Adrenal gland (tissue), 12 donors: ENCODE data around the gene TBCEL. TPM values are rescaled to one million over a fixed set of nuclear protein-coding genes. Genes with fewer than 3 reads are reported as not detected.
A peak's percentile ranks its signal among the peaks of the same experiment; 100 is the strongest.
"Not testable (repeated sequence)": the region's sequence is repeated elsewhere in the genome, so short reads cannot be mapped to it uniquely, and the experiment has no call there.

Source experiments
- DNase-seq, 7 donors: peaks; one replicate each; pipeline ENCODE4 v3.0.0-alpha.2; 2019 to 2020
- H3K27ac ChIP-seq, 5 donors: fragments of 200-600 bp; sonication (generic) in 4 of 5; 1 replicate in 3 of 5; 2 replicates in 2 of 5; pipeline versions ENCODE4 v1.5.1 to v1.8.0; 2016 to 2020; ENCODE audit warnings: mild to moderate bottlenecking in 1 of 5
- H3K27me3 ChIP-seq: fragments of 200-600 bp; 2 replicates; pipeline ENCODE4 v1.8.0; 2021
- H3K36me3 ChIP-seq, 2 donors: fragments of 200-600 bp; replicated peaks in 1 of 2; 1 replicate in 1 of 2; 2 replicates in 1 of 2; pipeline versions ENCODE4 v1.5.1 to v1.8.0; 2018 to 2022
- H3K4me1 ChIP-seq, 2 donors: fragments of 200-600 bp; replicated peaks in 1 of 2; 1 replicate in 1 of 2; 2 replicates in 1 of 2; pipeline versions ENCODE4 v1.5.1 to v1.8.0; 2018 to 2021
- H3K4me3 ChIP-seq, 4 donors: fragments of 200-600 bp; sonication (generic) in 3 of 4; one replicate each; pipeline ENCODE4 v1.5.1; 2016 to 2018
- H3K9me3 ChIP-seq, 3 donors: fragments of 200-600 bp; sonication (generic) in 1 of 3; replicated peaks in 1 of 3; 1 replicate in 2 of 3; 2 replicates in 1 of 3; pipeline versions ENCODE4 v1.5.1 to v1.8.0; 2016 to 2021
- CTCF ChIP-seq, 6 experiments: fragments of 450-650 bp in 4 of 6; fragments of 200-600 bp in 2 of 6; sonication (generic) in 1 of 6; IDR thresholded peaks; 1 replicate in 5 of 6; 2 replicates in 1 of 6; pipeline versions ENCODE4 v1.5.1 to v1.8.0; 2016 to 2021; ENCODE audit warnings: antibody characterized with exemption in 6 of 6, mild to moderate bottlenecking in 2 of 6, moderate library complexity in 1 of 6
- POLR2A ChIP-seq, 2 donors: fragments of 450-650 bp; IDR thresholded peaks; one replicate each; pipeline ENCODE4 v1.6.1; 2017; ENCODE audit warnings: antibody characterized with exemption in 2 of 2, mild to moderate bottlenecking in 2 of 2, moderate library complexity in 1 of 2
- WGBS, 4 donors: extraction: QIAGEN DNeasy Blood & Tissue Kit in 2 of 4; methylation state at CpG; one replicate each; pipeline versions ENCODE4 v1.1.5 to v1.1.7; 2013 to 2017; 5-methylcytosine and 5-hydroxymethylcytosine counted together
- intact Hi-C, 2 donors: fragments of 100-400 bp; cut with DNase I; formaldehyde crosslinking; loops; one replicate each; pipeline versions ENCODE4 v1.14.1 to v1.15.0; 2022 to 2023
- polyA plus RNA-seq, 3 donors: library from polyadenylated mRNA; stranded (reverse); fragments of 200-250 nt in 2 of 3; fragments of 350-450 nt in 1 of 3; fragmentation: Illumina TruSeq in 1 of 3; extraction: RNeasy Lipid Tissue Mini Kit (QIAGEN cat#74804) in 1 of 3; gene quantifications; one replicate each; pipeline ENCODE4 v1.2.3, GENCODE V29; 2013 to 2014
- total RNA-seq, 9 donors: library from RNA; depleted of rRNA in 4 of 9; stranded (reverse); fragments of >200 nt in 4 of 9; fragments of 120-200 nt in 1 of 9; fragmentation: NEBNext Ultra II Directional in 1 of 9; extraction: Animal tissue kit (Norgen Biotek cat#: 25700) in 1 of 9; gene quantifications; one replicate each; pipeline versions ENCODE4 v1.1.0 to v1.2.4, GENCODE V29; 2013 to 2023
- donor health status: healthy with polysubstance abuse.
- donor health status: Bipolar disorder and iron deficiency.
- donor health status: DM: yes; HTN: yes; CAD: no.
- donor health status: DM: no; HTN: no; CAD: no.
- donor health status: DM: no; HTN: no; CAD: no.
- donor health status: DM: yes; HTN: yes; CAD: no.

TBCEL gene
- total and polyA plus RNA-seq, 12 donors: 4.0 to 32.2 (median 20.9) TPM

- Histone ChIP-seq H3K36me3 (no peaks in the 10 kb centered on the region), H3K4me3 (no peak overlapping the region), H3K9me3 (no peaks in the 10 kb centered on the region), H3K27me3 (no peaks in the 10 kb centered on the region), H3K27ac (no peak overlapping the region), H3K4me1 (no peaks in the 10 kb centered on the region)
- intact Hi-C loops: no loop called here
- no peak for TF ChIP-seq CTCF (IDR thresholded peaks at IDR 0.05)
- no peak for DNase-seq
Observed at GRCh38 chr11:121008551-121008950, 15.4 kb upstream of the TBCEL start.

GRCh38 chr11:121012091-121012490, 11.8 kb upstream of the TBCEL start:
- Histone ChIP-seq H3K4me1 (no peaks in the 10 kb centered on the region), H3K27me3 (no peaks in the 10 kb centered on the region), H3K4me3 (no peak overlapping the region), H3K36me3 (no peaks in the 10 kb centered on the region), H3K9me3 (no peaks in the 10 kb centered on the region), H3K27ac (no peak overlapping the region)
- WGBS, 4 donors: 79 to 93% (median 83%) methylated on average over 1 of the region's 1 CpG
- no peak for TF ChIP-seq CTCF (IDR thresholded peaks at IDR 0.05)
- intact Hi-C loops: no loop called here
- no peak for DNase-seq

GRCh38 chr11:121018746-121019145, 5.2 kb upstream of the TBCEL start:
- H3K9me3 ChIP-seq: no peaks in the 10 kb centered on the region
- no peaks in the 10 kb centered on the region for H3K27me3 ChIP-seq
- no peak for TF ChIP-seq CTCF (IDR thresholded peaks at IDR 0.05)
- TF ChIP-seq POLR2A (IDR thresholded peaks at IDR 0.05): no peak
- peaks cover 5 to 6% of the 10 kb centered on the region in 2 donors for H3K4me1 ChIP-seq
- H3K27ac ChIP-seq: no peak overlapping the region
- H3K4me3 ChIP-seq: no peak overlapping the region
- 50 to 68% (median 53%) methylated on average over 1 of the region's 1 CpG for WGBS, 4 donors
- no peak for DNase-seq
- H3K36me3 ChIP-seq: no peaks in the 10 kb centered on the region
- intact Hi-C loops: no loop called here

GRCh38 chr11:121021718-121022117, 2.2 kb upstream of the TBCEL start:
- DNase-seq, H3K9me3 ChIP-seq, H3K27me3 ChIP-seq, intact Hi-C loops, H3K4me3 ChIP-seq, H3K36me3 ChIP-seq, H3K27ac ChIP-seq: not testable (repeated sequence)
- H3K4me1 ChIP-seq: peaks cover 15 to 20% of the 10 kb centered on the region in 2 donors
- 92 to 94% (median 93%) methylated on average over 13 to 36 of the region's 36 CpGs for WGBS, 4 donors

GRCh38 chr11:121024989-121025388, 1.1 kb downstream of the TBCEL start:
- H3K9me3 ChIP-seq: no peaks in the 10 kb centered on the region
- H3K36me3 ChIP-seq: no peaks in the 10 kb centered on the region
- no peaks in the 10 kb centered on the region for H3K27me3 ChIP-seq
- no peak for DNase-seq
- peaks cover 15 to 20% of the 10 kb centered on the region in 2 donors for H3K4me1 ChIP-seq
- H3K4me3 ChIP-seq: peak overlapping the region in 1 of 4 donors; percentile 92
- intact Hi-C loops: no loop called here
- TF ChIP-seq CTCF (IDR thresholded peaks at IDR 0.05) (no peak), POLR2A (IDR thresholded peaks at IDR 0.05) (no peak)
- WGBS, 4 donors: 63 to 79% (median 76%) methylated on average over 3 of the region's 3 CpGs
- H3K27ac ChIP-seq: peak overlapping the region in 1 of 5 donors; percentile 55
